Activated T-helper 9 cell treated with anti-CD3 and anti-CD28 coated beads, Interleukin-2, amount 50 U/mL, for 16 hours (primary cell): ENCODE results near the gene XDH.
A peak's percentile ranks its signal among the peaks of the same experiment; 100 is the strongest.

Experiments used
- DNase-seq: peaks from one replicate; pipeline ENCODE4 v3.0.0-alpha.2; 2020; ENCODE audit warnings: low read depth

The XDH gene

DNA sequence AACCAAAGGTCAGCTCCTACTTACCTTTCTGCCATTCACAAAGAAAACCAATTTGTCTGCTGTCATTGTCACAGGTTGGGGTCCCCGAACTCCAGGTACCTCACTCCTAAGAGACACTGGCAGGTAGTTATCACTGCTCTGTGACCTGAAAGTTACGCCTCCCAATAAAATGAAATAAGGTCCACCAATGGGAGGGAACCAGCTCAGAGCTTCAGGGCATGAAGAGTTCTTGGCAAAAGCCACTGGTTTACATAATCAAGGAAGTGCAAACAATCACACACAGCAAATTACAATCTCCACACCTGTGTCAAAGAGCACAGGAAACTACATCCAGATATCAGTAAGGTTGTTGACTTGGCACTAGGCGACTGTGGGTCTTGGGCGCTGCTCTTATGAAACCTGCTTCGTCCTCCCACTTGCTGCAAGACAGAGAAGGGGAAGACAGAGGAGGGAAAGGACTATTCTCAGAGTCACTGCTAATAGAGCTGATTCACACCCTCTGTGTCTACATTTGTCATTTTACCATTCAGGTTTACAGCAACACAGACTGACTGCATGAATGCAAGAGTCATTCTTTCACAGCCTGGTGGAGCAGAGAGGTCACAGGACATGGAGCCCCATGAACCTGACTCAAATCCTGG lies at the start of gene XDH:
Gene XDH (minus strand): TSS at position 142 of the 641 bp plus-strand sequence. CDS start 76 bp downstream, at position 66.
- no peak for DNase-seq

- no peak for DNase-seq
Measured at GRCh38 chr2:31457651-31458050, 43.1 kb upstream of the XDH start.

GRCh38 chr2:31446848-31447247 lies 32.3 kb upstream of the XDH start:
- no peak for DNase-seq

- DNase-seq = no peak
Measured at GRCh38 chr2:31442376-31442775, 27.8 kb upstream of the XDH start.

GRCh38 chr2:31440764-31441163 lies 26.2 kb upstream of the XDH start:
- DNase-seq = no peak

GRCh38 chr2:31434911-31435310 lies 20.4 kb upstream of the XDH start:
- DNase-seq = no peak

DNA sequence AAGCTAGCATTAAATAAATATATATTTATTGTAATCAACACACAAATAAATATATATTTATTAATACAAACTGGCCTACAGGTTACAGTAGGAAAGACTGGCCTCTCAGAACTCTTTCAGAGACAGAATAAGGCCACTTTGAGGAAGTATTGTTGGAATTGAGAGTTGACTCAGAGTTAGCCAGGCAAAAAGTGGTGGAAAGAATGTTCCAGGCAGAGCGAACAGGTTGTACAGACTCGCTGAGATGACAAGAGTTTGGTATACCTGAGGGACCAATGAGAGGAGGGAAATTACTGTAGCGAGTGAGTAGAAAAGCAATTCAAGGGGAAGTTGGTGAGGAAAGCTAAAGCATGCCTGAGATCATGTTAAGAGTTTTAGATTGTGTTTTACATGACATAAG lies 19.0 kb upstream of the XDH start:
- DNase-seq = no peak

DNA sequence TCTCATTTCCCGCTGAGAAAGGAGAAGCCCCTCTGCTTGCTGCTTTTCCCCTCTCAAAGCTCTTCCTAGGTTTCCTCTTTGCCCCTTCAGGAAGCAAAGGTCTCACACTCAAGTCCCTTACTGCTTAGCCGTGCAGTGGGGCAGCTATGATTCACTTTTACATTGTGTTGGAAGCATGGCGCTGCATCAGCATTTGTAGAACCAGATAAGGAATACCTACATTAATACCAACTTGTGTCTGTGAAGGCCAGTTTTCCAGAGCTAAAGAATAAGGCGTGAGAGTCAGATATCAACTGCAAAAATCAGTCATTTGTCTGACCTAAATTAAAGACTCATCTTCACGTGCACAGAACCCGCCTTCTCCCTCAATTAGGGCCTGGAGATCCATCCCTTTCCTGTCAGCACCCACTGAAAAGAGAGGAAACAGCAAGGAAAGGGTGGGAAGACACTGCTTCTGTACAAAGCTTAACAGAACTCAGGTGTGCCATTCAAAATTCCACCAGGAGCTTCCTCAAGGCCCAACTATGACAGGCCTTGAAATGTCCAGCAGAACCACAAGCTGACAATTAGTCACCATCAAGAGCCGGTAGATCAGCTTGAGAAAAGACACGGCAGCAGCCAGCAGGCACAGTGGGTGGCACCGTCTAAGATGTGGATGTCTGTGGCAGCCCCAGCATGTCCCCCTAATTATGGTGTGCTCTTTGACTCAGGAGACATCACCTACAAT lies 16.1 kb upstream of the XDH start:
- no peak for DNase-seq

DNA sequence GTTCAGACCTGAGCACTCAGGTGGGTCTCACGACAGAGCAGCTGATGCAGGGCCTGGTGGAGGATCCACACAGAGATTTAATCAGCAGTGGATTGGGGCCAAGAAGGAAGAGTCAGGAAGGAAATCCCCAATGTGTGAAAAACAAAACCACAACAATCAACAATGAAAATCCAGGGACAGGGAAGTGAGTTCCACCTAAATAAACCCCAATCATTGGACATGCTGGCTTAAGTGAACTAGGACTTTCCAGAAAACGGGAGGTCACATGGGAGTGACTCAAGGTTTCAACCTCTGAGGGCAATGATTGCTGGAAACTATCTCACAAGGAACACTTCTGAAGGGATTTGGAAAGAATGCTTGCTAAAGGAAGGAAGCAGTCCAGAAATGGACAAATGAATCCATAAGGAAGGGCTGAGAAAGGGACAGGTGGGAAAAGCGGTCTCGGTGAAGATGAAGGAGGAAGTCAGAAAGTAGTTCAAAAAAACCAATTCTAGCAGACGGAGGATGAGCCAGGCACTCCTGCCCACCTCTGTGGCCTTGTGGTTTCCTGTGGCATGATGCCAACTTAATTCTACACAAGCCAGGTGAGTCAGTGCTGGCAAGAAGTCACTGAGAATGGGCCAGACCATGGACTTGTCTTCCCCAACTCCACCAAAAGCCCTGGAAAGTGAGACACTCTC lies 15.4 kb upstream of the XDH start:
- DNase-seq = peak; percentile 33

DNA sequence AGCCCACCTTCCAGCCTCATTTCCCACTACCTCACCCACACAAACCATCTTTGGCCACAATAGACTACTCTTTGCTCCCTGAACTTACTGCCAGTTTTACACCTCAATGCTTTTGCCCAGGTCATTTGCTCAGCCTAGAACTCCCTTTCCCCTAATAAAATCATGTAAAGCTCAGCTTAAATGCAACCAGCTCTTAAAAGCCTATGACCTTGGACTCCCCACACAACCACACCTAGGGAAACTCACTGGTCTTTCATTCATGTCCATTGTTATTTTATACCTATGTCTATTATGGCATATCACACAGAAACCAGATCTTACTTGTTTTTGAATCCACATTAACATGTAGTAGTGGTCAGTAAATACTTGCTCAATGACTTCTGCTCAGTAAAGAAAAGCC lies 14.5 kb upstream of the XDH start:
- DNase-seq = no peak

DNA sequence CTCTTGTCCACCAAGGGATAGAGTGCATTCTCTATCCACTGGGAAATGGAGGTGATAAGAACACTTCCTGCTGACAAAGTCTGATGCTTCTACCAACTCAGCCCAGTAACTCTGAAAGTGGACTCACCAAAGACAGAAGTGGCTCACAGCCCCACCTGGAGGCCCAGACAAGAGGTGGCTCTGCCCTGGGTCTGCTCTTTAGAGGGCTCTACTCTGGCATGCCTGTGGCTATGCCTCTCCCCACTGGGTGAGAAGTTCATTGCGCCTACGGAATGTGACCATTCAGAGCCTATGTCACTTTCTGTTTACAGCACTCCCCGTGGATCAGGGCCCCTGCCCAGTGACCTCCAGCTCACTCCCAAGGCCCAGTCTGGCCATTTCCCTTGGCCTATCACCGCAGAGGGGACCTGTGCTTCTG lies 13.5 kb upstream of the XDH start:
- no peak for DNase-seq

DNA sequence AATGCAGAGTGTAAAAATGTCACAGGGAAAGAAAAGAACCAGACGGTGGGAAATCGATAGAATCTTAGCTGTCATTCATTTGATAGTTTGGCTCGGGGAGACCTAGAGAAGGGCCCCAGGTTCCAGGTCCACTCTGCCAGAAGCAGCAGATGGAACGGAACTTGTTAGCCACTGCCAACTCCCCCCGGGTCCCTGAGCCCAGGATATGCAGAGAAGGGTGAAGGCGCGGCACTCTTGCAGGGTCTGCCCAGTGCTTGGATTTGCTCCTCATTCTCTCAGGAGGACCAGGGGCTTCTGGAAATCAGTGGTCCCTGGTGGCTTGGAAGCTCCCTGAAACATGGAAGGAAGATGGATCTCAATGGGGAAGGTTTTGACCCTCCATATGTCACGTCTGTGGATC lies 11.6 kb upstream of the XDH start:
- no peak for DNase-seq

GRCh38 chr2:31421634-31422033 lies 7.1 kb upstream of the XDH start:
- DNase-seq = no peak

DNA sequence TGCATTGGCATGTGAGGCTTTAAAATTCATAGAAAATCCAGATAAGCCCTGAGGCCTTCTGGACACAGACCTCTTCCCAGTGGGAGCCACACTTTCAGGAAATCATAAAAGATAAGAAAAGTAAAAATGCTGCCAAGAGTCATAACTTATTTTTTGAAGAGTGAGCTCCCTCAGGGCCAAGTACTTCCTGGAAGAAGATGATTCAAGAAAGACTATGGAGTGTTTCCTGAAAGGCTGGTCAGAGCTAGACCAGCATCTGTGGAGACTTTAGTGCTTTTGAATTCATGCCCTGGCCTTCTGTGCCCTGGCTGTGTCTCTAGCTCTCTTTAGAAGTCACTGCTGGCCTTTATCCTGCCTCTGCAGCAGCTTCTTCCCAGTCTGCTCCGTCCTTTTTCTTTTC lies 6.4 kb upstream of the XDH start:
- no peak for DNase-seq

DNA sequence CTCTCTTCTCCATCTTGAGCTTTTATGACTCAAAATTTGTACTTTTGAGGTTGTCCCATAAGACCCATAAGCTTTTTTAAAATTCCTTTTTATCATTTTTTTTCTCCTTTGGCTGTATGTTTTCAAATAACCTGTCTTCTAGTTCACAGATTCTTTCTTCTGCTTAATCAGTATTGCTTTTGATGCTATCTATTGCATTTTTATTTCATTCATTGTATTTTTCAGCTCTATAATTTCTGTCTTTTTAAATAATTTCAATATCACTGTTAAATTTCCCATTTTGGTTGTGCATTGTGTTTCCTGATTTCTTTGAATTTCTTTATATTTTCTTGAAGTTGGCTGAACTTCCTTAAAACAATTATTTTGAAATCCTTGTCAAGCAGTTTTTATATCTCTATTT lies 4.8 kb upstream of the XDH start:
- no peak for DNase-seq

- no peak for DNase-seq
Measured at GRCh38 chr2:31415421-31415820, 879 bp upstream of the XDH start.

DNA sequence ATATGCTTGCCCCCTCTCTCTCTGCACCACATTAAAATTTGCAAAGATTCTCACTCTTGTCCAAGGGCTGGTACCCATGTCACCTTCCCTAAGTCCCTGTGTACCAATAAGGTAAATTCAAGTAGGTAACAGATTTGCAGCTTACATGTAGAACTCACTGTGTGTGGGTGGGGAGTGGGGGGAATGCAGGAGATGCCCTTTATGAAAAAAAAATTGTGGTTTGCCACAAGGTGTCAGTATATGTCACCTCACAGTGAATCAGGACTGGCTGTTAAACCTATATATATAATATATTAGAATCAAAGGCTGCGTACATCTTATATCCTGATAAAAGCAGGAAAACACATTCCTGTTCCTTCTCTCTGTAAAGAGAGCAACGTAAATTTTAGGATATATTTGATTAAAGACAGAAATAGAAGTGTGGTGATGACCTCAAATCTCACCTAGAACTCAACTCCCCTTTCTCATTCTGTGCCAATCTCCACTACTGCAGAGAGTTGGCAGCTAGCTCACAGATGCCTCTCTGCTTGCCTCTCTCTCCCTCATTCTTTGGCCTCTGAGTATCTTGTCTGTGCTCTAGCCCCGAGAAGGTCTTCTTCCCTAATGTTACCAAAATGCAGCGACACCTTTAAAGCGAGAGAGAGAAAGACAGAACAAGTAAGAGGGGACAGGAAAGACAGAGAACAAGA lies 536 bp downstream of the XDH start:
- no peak for DNase-seq

DNA sequence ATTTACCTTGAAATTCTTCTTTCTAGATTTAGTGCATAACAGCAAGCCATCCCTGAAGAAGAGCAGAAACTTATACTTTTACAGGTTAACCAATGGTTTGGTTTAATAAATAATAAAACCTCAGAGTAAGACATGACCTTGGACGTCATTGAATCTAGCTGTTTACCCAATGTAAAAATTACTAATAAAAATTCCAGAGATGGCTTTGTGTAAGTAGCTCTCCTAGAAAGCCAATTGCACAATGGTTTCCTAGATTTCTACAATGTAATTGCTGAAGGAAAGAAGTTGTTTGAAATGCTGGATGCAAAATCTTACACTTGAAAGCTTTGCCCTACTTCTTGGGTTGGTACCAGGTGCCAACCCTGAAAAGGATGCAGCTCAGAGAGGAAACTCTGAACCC lies 1.5 kb downstream of the XDH start:
- DNase-seq = no peak

DNA sequence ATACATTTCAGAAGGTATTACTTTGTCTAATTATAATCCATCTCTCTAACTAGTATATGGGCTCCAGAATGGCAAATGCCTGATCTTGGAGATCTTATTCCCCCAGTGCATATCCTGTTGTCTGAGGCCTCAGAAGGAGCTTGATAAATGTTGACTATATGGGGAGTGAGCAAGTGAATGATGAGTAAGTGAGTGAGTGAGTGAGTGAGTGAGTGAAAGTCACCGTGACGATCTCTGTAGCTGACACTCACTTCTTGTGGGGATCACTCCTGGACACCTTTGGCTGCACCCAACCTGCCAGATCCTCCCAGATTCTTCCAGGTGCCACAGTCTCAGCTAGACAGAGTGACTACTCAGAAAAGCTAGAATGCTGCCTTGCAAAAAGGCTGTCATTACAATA lies 2.8 kb downstream of the XDH start:
- DNase-seq = no peak

GRCh38 chr2:31406593-31407385 lies 7.8 kb downstream of the XDH start:
- DNase-seq = no peak

DNA sequence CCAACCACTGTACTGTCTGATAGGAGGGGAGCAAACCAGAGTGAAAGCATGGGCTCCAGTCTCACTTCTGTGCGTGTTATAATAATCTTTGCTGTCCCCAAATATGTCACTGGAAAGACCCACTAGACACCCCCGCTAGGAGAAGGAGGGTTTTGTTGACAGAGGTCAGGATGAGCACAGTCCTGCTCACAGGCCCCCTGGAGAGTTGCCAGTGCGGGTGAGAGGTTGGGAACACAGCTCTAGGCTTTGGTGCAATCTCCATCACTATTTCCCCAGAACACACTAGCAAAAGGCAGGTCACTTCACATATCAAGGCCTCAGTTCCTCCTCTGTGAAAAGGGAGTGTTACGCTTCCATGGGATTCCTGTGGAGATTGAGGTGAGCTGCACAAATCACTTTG lies 9.7 kb downstream of the XDH start:
- no peak for DNase-seq

DNA sequence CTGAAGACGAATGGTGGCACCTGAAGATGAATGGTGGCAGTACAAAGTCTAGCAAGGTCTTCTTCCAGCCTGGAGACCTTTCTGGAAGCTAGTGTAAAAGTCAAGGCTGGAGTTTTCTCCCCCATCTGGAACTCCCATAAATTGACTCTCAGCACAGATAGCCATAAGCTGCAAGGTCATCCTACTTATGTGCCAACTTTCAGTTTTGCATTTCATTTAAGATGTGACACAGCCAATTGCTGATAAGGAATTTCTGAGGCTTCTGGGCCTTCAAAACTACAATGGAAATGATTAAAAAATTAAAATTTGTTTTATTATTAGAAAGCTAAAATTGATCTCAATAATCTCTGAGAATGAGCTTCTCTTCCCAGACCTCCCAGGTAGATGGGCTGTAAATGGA lies 10.2 kb downstream of the XDH start:
- DNase-seq = no peak
